Endothelial cell of umbilical vein (primary cell): ENCODE data around the gene RAC2. TPM values are rescaled to one million over a fixed set of nuclear protein-coding genes. Genes with fewer than 3 reads are reported as not detected.
A peak's percentile ranks its signal among the peaks of the same experiment; 100 is the strongest.

Source experiments
- BruUV-seq: library from RNA; stranded (reverse); fragments of 400-500 nt; replicated peaks from 2 replicates; lab custom pipeline; 2021; lab: Mats Ljungman, UMichigan
- CTCF ChIA-PET: fragments of 300-600, 350-600 bp; sonication (Branson Sonifier 250); formaldehyde crosslinking; loops from one replicate; lab custom pipeline; 2021; ENCODE audit warnings: antibody characterized with exemption, inconsistent platforms; lab: Charles Lee
- POLR2A ChIA-PET: fragments of 300-600, 350-600 bp; sonication (Branson Sonifier 250); formaldehyde crosslinking; loops from one replicate; lab custom pipeline; 2021; ENCODE audit warnings: antibody characterized with exemption, inconsistent platforms; lab: Charles Lee
- DNase-seq: peaks from one replicate; pipeline ENCODE4 v3.0.0-alpha.2; 2011; ENCODE audit warnings: low read depth, low spot score
- FAIRE-seq: peaks from 2 replicates; lab custom pipeline; 2011; peaks lifted over from hg19 to GRCh38; lab: Jason Lieb, UNC
- H2AFZ ChIP-seq: 2 replicates; pipeline ENCODE4 v1.6.0; 2012; ENCODE audit warnings: low read depth, low read length, control low read depth, inconsistent platforms
- H3K27ac ChIP-seq: 2 replicates; pipeline ENCODE4 v1.5.1; 2011; ENCODE audit warnings: low read depth, mild to moderate bottlenecking, control low read depth, low read length, moderate library complexity; ENCODE audit not compliant: insufficient read depth
- H3K27me3 ChIP-seq, 2 experiments: 2 replicates each; pipeline versions ENCODE4 v1.6.0 to v1.6.1; 2011; ENCODE audit warnings: low read length in 2 of 2, mixed read lengths in 1 of 2; ENCODE audit not compliant: control insufficient read depth in 2 of 2, insufficient read depth in 2 of 2
- H3K36me3 ChIP-seq, 2 experiments: 2 replicates in 1 of 2; 3 replicates in 1 of 2; pipeline ENCODE4 v1.5.1; 2011; ENCODE audit warnings: low read length in 2 of 2, mild to moderate bottlenecking in 1 of 2, moderate library complexity in 1 of 2; ENCODE audit not compliant: control insufficient read depth in 2 of 2, insufficient read depth in 2 of 2; ENCODE audit errors: extremely low read depth in 1 of 2
- H3K4me1 ChIP-seq: 3 replicates; pipeline ENCODE4 v1.5.1; 2011; ENCODE audit warnings: mild to moderate bottlenecking, low read length; ENCODE audit not compliant: control insufficient read depth, insufficient read depth; ENCODE audit errors: extremely low read depth
- H3K4me2 ChIP-seq: 2 replicates; pipeline ENCODE4 v1.6.1; 2011; ENCODE audit warnings: low read length, control low read depth, mixed read lengths; ENCODE audit not compliant: insufficient read depth
- H3K4me3 ChIP-seq, 3 experiments: fragments of 200-600 bp in 1 of 3; sonication (generic), shearing (Covaris generic) in 1 of 3; replicated peaks in 1 of 3; 2 replicates each; pipeline ENCODE4 v1.5.1; 2011 to 2016; ENCODE audit warnings: control low read depth in 3 of 3, low read length in 3 of 3, mild to moderate bottlenecking in 2 of 3, inconsistent platforms in 1 of 3, low read depth in 1 of 3, moderate library complexity in 1 of 3; ENCODE audit not compliant: insufficient read depth in 1 of 3
- H3K79me2 ChIP-seq: 2 replicates; pipeline ENCODE4 v1.6.0; 2012; ENCODE audit warnings: low read length, inconsistent platforms; ENCODE audit not compliant: control insufficient read depth, insufficient read depth
- H3K9ac ChIP-seq: replicated peaks from 2 replicates; pipeline ENCODE3; 2011; ENCODE audit warnings: low read length, control low read depth; ENCODE audit not compliant: insufficient read depth; ENCODE audit errors: extremely low read depth
- H3K9me1 ChIP-seq: replicated peaks from 3 replicates; pipeline ENCODE4 v1.6.0; 2011; ENCODE audit warnings: mild to moderate bottlenecking, low read length; ENCODE audit not compliant: control insufficient read depth, insufficient read depth; ENCODE audit errors: extremely low read depth
- H3K9me3 ChIP-seq: replicated peaks from 2 replicates; pipeline ENCODE4 v1.5.1; 2012; ENCODE audit warnings: low read length, inconsistent platforms; ENCODE audit not compliant: control insufficient read depth, insufficient read depth
- H4K20me1 ChIP-seq: replicated peaks from 2 replicates; pipeline ENCODE3; 2011; ENCODE audit warnings: mild to moderate bottlenecking, low read length; ENCODE audit not compliant: control insufficient read depth, insufficient read depth; ENCODE audit errors: extremely low read depth
- EZH2 ChIP-seq: IDR thresholded peaks from 2 replicates; pipeline ENCODE4 v1.6.1; 2012; ENCODE audit warnings: borderline replicate concordance, low read depth, mild to moderate bottlenecking, moderate library complexity, low read length, inconsistent platforms; ENCODE audit not compliant: severe bottlenecking
- FOS ChIP-seq: IDR thresholded peaks from 2 replicates; pipeline ENCODE4 v1.6.1; 2011; ENCODE audit warnings: mild to moderate bottlenecking, low read length, moderate library complexity, borderline replicate concordance; ENCODE audit not compliant: insufficient read depth
- GATA2 ChIP-seq: IDR thresholded peaks from 2 replicates; pipeline ENCODE4 v1.7.0; 2011; ENCODE audit warnings: low read depth, mild to moderate bottlenecking, moderate library complexity, mixed read lengths, low read length; ENCODE audit not compliant: insufficient read length, insufficient read depth
- JUN ChIP-seq: IDR thresholded peaks from 2 replicates; pipeline ENCODE4 v1.6.1; 2011; ENCODE audit warnings: borderline replicate concordance, low read depth; ENCODE audit not compliant: insufficient read length, insufficient read depth
- MYC ChIP-seq: IDR thresholded peaks from one replicate; pipeline ENCODE4 v1.6.1; 2011; ENCODE audit warnings: mild to moderate bottlenecking, low read depth, low read length
- POLR2A ChIP-seq: IDR thresholded peaks from 2 replicates; pipeline ENCODE4 v1.6.1; 2012; ENCODE audit warnings: low read depth, mild to moderate bottlenecking, control low read depth, low read length
- POLR2AphosphoS5 ChIP-seq: IDR thresholded peaks from 2 replicates; pipeline ENCODE4 v1.6.1; 2012; ENCODE audit warnings: low read depth, mild to moderate bottlenecking, control low read depth, low read length, moderate library complexity; ENCODE audit not compliant: insufficient read depth
- dilution Hi-C: fragments of 300-500 bp; cut with MboI; formaldehyde crosslinking; loops from one replicate; pipeline ENCODE4 v1.15.0; 2019; ENCODE audit warnings: low sequenced_read_pairs; ENCODE audit not compliant: extremely low pct_ligation_motif_present
- intact Hi-C: fragments of 100-400 bp; cut with micrococcal nuclease; formaldehyde crosslinking; loops from one replicate; pipeline ENCODE4 v1.10.0; 2022
- polyA plus RNA-seq, 4 experiments: library from polyadenylated mRNA; depleted of rRNA in 3 of 4; stranded (reverse) in 3 of 4; unstranded in 1 of 4; fragments of >200 nt; gene quantifications; 2 replicates each; pipeline versions ENCODE4 v1.2.1 to v1.2.3, GENCODE V29; 2011 to 2012; ENCODE audit warnings: missing spikeins in 1 of 4
- total RNA-seq: library from RNA; stranded (reverse); gene quantifications from 2 replicates; pipeline ENCODE4 v1.2.3, GENCODE V29; 2021
- TF ChIP-seq, protein P1 (sequence below): IDR thresholded peaks from 2 replicates; pipeline ENCODE4 v1.6.1; 2011; ENCODE audit not compliant: insufficient read depth, insufficient read length
- TF ChIP-seq, protein P2 (sequence below), 2 donors: IDR thresholded peaks; 1 replicate in 1 of 2; 2 replicates in 1 of 2; pipeline ENCODE4 v1.5.1; 2011; ENCODE audit warnings: low read length in 2 of 2, mild to moderate bottlenecking in 2 of 2, moderate library complexity in 2 of 2, control low read depth in 1 of 2, inconsistent platforms in 1 of 2, low read depth in 1 of 2; ENCODE audit not compliant: insufficient read depth in 1 of 2; ENCODE audit errors: extremely low read depth in 1 of 2

Gene RAC2
- total and polyA plus RNA-seq, 2 donors (not counting 3 experiments of a cell fraction or from before 2014, with no cell fraction given), result 122 to 181 TPM

DNA sequence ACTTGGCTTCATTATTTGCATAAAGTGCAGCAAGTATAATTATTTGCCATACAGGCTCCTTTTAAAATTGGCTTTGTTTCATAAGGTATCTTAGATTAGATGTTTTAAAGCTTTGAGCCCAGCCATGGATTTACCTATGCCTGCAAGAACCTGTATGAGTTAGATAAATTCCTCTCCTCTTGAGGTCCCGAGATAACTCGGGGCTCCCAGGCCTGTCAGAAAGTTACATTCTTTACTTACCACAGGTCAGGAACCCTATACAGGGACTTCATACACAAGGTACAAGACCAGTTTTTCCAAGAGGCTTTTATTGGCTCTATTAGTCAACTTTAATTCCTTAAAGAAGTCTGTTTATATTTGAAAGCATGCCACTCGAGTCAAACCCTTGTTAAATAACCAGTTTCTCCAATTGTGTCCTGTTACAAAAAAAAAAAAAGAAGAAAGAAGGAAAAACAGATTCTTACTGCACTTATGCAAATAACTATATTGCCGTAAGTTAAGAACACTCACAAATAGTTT, 53.7 kb downstream of the RAC2 start:
- dilution Hi-C loops, result no loop called here
- Histone ChIP-seq H3K36me3 (no peaks in the 10 kb centered on the region), H2AFZ (no peak overlapping the region), H4K20me1 (no peaks in the 10 kb centered on the region), H3K27me3 (no peaks in the 10 kb centered on the region), H3K9me1 (no peaks in the 10 kb centered on the region), H3K4me1 (peaks cover 41% of the 10 kb centered on the region), H3K79me2 (no peaks in the 10 kb centered on the region), H3K4me3 (no peak overlapping the region), H3K27ac (peak overlapping the region; percentile 80), H3K4me2 (peak overlapping the region; percentile 54), H3K9me3 (no peaks in the 10 kb centered on the region), H3K9ac (no peak overlapping the region)
- no TSS peak for BruUV-seq
- FAIRE-seq (no peak), DNase-seq (no peak)
- POLR2A ChIA-PET, result no interaction called here
- CTCF ChIA-PET, result interaction anchor here (1.2 to 5.1 kb wide), 3 partner anchors 8 to 30 kb away, joined by 3 to 48 read pairs (median 4); no protein-coding TSS in a partner anchor
- intact Hi-C loops, result no loop called here
- TF ChIP-seq EZH2, result no peak
- TF ChIP-seq, protein P1, sequence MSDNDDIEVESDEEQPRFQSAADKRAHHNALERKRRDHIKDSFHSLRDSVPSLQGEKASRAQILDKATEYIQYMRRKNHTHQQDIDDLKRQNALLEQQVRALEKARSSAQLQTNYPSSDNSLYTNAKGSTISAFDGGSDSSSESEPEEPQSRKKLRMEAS, result no peak
- no peak for TF ChIP-seq POLR2AphosphoS5
- TF ChIP-seq POLR2A, result no peak
- TF ChIP-seq, protein P2, sequence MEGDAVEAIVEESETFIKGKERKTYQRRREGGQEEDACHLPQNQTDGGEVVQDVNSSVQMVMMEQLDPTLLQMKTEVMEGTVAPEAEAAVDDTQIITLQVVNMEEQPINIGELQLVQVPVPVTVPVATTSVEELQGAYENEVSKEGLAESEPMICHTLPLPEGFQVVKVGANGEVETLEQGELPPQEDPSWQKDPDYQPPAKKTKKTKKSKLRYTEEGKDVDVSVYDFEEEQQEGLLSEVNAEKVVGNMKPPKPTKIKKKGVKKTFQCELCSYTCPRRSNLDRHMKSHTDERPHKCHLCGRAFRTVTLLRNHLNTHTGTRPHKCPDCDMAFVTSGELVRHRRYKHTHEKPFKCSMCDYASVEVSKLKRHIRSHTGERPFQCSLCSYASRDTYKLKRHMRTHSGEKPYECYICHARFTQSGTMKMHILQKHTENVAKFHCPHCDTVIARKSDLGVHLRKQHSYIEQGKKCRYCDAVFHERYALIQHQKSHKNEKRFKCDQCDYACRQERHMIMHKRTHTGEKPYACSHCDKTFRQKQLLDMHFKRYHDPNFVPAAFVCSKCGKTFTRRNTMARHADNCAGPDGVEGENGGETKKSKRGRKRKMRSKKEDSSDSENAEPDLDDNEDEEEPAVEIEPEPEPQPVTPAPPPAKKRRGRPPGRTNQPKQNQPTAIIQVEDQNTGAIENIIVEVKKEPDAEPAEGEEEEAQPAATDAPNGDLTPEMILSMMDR (IDR thresholded peaks at IDR 0.05; ENCODE audit: extremely low read depth in 1 of 2, insufficient read depth in 1 of 2, low read depth in 1 of 2, low read length in 2 of 2), result no peak
- TF ChIP-seq JUN, result no peak
- TF ChIP-seq GATA2, result no peak
- TF ChIP-seq MYC, result no peak
- TF ChIP-seq FOS, result no peak
